Skin epidermis (tissue), 12 donors: Measurements from ENCODE around the gene WNT10A.
A peak's percentile ranks its signal among the peaks of the same experiment; 100 is the strongest.

Experiments
- H3K27ac ChIP-seq, 21 experiments: fragments of 200-600 bp; sonication (generic) in 11 of 21; one replicate each; pipeline ENCODE4 v1.5.0; 2020; ENCODE audit warnings: mild to moderate bottlenecking in 3 of 21, inconsistent platforms in 2 of 21, moderate library complexity in 2 of 21
- H3K4me3 ChIP-seq, 7 experiments: fragments of 200-600 bp; sonication (generic) in 2 of 7; one replicate each; pipeline ENCODE4 v1.5.0; 2020; ENCODE audit warnings: inconsistent platforms in 2 of 7, mild to moderate bottlenecking in 2 of 7, moderate library complexity in 1 of 7

Gene WNT10A

DNA sequence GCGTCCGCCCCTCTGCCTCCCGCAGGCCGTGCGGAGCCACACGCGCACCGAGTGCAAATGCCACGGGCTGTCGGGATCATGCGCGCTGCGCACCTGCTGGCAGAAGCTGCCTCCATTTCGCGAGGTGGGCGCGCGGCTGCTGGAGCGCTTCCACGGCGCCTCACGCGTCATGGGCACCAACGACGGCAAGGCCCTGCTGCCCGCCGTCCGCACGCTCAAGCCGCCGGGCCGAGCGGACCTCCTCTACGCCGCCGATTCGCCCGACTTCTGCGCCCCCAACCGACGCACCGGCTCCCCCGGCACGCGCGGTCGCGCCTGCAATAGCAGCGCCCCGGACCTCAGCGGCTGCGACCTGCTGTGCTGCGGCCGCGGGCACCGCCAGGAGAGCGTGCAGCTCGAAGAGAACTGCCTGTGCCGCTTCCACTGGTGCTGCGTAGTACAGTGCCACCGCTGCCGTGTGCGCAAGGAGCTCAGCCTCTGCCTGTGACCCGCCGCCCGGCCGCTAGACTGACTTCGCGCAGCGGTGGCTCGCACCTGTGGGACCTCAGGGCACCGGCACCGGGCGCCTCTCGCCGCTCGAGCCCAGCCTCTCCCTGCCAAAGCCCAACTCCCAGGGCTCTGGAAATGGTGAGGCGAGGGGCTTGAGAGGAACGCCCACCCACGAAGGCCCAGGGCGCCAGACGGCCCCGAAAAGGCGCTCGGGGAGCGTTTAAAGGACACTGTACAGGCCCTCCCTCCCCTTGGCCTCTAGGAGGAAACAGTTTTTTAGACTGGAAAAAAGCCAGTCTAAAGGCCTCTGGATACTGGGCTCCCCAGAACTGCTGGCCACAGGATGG lies 7.1 kb upstream of the WNT10A start:
- no peak overlapping the region for H3K4me3 ChIP-seq
- no peak overlapping the region for H3K27ac ChIP-seq

- Histone ChIP-seq H3K27ac (no peak overlapping the region), H3K4me3 (no peak overlapping the region)
These were observed 4.9 kb upstream of the WNT10A start for GRCh38 chr2:218875692-218876246.

- H3K27ac ChIP-seq, result peak overlapping the region in 2 of 21 experiments; percentile 35 to 37
These were observed 4.0 kb upstream of the WNT10A start for GRCh38 chr2:218876562-218877219.

GRCh38 chr2:218877331-218877730 lies 3.3 kb upstream of the WNT10A start:
- H3K27ac ChIP-seq, result peak overlapping the region in 2 of 21 experiments; percentile 35 to 37
- no peak overlapping the region for H3K4me3 ChIP-seq

More at GRCh38 chr2:218876562-218877219, 4.0 kb upstream of the WNT10A start:
- no peak overlapping the region for H3K4me3 ChIP-seq

- Histone ChIP-seq H3K27ac (peak overlapping the region in 2 of 21 experiments; percentile 35 to 37), H3K4me3 (no peak overlapping the region)
These were observed 2.8 kb upstream of the WNT10A start for GRCh38 chr2:218877891-218878290.

DNA sequence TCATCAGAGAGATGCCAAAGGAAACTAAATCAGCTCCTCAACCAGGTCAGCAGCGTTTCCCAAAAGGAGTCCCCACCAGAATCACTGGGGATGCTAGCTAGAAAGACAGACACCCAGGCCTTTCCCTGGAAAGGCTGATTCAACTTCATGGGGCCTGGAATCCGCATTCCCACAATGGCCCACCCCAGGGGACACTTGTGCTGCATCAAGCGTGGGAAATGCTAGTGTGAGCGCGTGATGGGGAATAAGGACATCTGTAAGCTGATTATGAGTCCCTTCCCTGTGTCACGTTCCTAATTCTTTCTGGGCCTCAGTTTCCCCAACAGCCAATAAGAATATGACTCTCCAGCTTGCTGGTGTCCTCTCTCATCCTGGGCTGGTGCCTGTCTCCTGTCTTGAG lies 2.2 kb upstream of the WNT10A start:
- peak overlapping the region in 1 of 21 experiments; percentile 31 for H3K27ac ChIP-seq
- H3K4me3 ChIP-seq, result no peak overlapping the region

- Histone ChIP-seq H3K27ac (peak overlapping the region in 8 of 21 experiments; percentile 85 to 94 (median 90)), H3K4me3 (peak overlapping the region in 1 of 7 experiments; percentile 32)
These were observed 1.5 kb upstream of the WNT10A start for GRCh38 chr2:218878926-218879761.

- H3K4me3 ChIP-seq, result peak overlapping the region; percentile 32 to 51 (median 45)
- peak overlapping the region in 12 of 21 experiments; percentile 54 to 94 (median 89) for H3K27ac ChIP-seq
These were observed 913 bp upstream of the WNT10A start for GRCh38 chr2:218879776-218880101.

GRCh38 chr2:218880859-218881594 lies 375 bp downstream of the WNT10A start:
- Histone ChIP-seq H3K4me3 (peak overlapping the region; percentile 32 to 51 (median 45)), H3K27ac (peak overlapping the region; percentile 44 to 94 (median 84))

DNA sequence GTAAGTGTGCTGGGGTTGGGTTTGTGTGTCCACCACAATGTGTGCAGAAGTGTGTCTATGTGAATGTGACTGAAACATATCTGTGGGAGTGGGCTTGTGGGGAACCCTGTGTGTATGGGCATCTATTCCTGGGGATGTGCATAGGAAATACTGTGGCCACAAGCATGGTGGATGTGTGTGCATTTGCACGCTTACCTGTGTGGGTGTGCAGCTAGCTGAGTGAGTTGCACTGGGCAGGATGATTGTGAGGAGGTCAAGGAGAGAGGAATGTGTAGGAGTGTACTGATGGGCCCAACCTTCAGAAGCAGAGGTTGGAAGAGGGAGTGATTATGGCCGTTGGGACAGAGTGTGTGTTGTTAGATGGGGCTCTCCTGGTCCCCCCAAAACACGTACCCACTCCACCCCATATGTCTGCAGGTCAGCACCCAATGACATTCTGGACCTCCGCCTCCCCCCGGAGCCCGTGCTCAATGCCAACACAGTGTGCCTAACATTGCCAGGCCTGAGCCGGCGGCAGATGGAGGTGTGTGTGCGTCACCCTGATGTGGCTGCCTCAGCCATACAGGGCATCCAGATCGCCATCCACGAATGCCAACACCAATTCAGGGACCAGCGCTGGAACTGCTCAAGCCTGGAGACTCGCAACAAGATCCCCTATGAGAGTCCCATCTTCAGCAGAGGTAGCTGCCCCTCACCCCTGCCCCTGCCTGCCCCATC lies 1.2 kb downstream of the WNT10A start:
- Histone ChIP-seq H3K4me3 (peak overlapping the region in 4 of 7 experiments; percentile 45 to 51 (median 46)), H3K27ac (peak overlapping the region in 8 of 21 experiments; percentile 68 to 94 (median 90))

GRCh38 chr2:218882461-218882816 lies 1.8 kb downstream of the WNT10A start:
- peak overlapping the region in 1 of 7 experiments; percentile 4 for H3K4me3 ChIP-seq
- peak overlapping the region in 9 of 21 experiments; percentile 32 to 94 (median 78) for H3K27ac ChIP-seq

DNA sequence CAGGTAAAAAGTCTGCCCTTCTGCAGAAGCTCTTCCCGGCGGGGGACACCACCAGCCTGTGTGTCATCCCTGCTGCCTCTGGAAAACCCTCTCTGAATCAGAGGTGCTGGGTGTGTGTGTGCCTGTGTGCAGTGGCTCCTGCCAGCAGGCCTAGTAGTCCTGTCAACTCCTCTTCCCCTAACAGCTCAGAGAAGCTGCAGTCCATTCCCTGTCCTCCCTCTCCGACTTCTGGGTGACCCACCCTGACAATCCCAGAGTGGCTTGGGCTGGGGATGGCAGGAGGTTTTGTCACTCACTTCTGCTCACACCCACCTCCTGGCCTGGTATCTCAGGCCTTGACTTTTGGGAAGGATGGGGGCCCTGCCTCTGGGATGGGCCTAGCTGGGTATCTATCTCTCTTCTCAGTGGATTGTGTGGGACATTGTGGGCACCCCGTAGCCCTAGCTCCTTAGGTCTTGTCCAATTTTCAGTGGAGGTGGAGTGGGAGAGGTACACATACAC lies 2.3 kb downstream of the WNT10A start:
- Histone ChIP-seq H3K27ac (peak overlapping the region in 17 of 21 experiments; percentile 0 to 94 (median 76)), H3K4me3 (peak overlapping the region in 1 of 7 experiments; percentile 40)

DNA sequence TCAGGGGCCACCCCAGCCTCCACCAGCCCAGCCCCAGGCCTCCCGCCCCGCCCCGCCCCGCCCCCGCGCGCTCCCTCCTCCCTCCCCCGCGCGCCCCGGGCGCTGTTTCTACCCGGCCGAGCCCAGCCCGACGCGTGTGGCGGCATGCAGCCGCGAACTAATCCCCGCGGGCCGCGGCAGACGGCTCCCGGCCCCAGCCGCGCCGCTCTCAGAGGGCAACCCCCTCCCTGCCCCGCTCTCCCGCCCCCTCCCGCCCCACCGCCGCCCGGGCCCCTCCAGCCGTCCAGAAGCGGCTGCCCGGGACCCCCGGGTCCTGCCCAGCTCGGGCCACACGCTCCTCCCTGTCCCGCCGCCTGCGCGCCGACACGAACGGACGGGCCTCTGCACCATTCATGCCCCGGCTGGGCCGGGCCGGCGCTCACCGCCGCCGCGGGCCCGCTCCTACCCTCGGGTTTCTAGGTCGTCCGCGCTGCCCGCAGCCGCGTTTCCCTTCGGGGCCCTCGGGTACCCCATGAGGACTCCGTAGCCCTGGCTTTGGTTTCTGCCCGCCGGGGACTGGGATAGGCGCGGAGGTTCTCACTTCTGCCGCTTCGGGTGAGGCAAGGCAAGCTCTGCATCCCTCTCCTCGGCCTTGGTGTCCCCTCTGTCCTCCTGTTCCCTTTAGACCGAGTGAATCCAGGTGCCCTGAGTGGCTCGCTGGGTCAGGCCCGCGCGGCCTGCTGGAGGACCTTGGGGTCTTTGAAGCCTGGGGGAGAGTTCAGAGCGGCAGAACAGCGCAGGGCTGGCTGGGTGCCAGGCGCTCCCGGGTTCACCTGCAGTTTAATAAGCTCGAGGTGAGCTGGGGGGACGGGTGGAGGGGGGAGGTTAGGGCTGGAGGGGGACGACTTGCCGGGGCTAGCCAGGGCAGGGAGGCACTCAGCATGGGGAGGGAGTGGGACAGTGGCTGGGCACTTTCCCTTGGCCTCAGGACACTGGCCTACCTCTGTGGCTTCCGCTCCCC lies 3.1 kb downstream of the WNT10A start:
- Histone ChIP-seq H3K27ac (peak overlapping the region in 20 of 21 experiments; percentile 0 to 94 (median 73)), H3K4me3 (peak overlapping the region; percentile 25 to 40 (median 32))

- peak overlapping the region in 8 of 21 experiments; percentile 72 to 94 (median 77) for H3K27ac ChIP-seq
These were observed 3.9 kb downstream of the WNT10A start for GRCh38 chr2:218884519-218884918.

DNA sequence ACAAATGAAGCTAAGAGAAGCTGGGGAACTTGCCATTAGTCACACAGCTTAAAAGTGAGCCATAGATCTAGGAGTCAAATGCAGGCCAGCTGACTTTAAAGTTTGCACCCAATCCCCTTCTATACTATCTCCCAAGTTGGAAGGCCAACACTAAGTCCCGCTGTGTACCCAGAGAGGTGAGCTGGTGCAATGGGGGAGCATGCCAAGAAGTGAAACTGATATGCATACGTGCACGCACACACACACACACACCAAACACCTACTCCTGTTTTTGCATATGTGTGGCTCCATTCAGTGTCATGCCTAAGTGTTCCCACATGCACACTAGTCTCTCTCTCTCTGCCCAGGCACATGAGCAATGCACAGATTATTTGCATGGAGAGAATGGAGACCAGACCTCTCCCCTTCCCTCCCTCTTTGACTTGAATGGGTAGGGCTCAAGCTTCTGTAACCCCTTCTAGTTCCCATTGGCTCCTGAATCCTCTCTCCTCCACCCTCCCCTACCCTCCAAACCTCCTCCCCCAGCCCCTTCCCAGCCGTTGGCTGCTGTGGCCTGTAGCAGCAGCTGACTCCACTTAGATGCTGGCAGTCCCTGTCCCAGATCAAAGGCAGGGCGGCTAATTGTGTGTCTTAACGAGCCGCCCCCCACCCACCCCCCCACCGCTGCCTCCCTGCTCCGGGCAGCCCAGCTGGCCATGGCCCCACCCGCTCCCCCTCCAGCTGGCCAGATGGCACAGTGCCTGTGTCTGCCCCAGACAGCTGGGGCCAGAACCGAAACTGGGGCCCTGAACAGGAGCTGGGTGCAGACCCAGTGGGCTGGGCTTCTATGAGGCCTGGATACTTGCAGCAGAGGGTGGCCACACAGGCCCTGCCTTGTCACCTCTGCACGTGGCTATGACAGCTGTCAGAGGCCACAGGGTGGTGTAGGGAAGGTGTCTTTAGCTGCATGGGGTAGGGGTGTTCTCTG lies 5.6 kb downstream of the WNT10A start:
- Histone ChIP-seq H3K4me3 (no peak overlapping the region), H3K27ac (peak overlapping the region in 7 of 21 experiments; percentile 9 to 65 (median 30))

More at GRCh38 chr2:218884519-218884918, 3.9 kb downstream of the WNT10A start:
- H3K4me3 ChIP-seq, result peak overlapping the region in 1 of 7 experiments; percentile 37

DNA sequence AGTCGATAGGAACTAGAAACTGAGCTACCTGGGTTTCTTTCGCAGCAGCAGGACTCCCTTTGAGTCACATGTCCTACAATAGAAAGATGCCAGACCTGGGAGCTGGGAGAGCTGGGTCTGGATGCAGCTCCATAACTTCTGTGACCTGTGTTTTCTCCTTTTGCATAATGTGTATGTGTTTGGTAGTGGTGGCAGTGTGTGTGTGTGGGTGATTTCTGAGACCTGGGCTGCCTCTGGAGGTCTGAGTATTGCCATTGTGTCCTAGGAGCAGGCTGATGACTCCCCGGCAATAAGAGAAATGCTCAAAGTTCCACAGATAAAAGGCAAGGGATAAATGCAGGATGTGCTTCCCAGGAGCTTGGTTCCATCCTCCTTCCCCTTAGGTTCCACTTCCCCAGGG lies 6.4 kb downstream of the WNT10A start:
- no peak overlapping the region for H3K4me3 ChIP-seq

More for the DNA sequence above, 6.4 kb downstream of the WNT10A start:
- peak overlapping the region in 5 of 21 experiments; percentile 9 to 65 (median 30) for H3K27ac ChIP-seq
